NCI-H446 treated with DMSO at 0.1 percent for 48 hours (cell line): ENCODE measurements around the gene PRR29.
"Not testable (repeated sequence)": the region's sequence is repeated elsewhere in the genome, so short reads cannot be mapped to it uniquely, and the experiment has no call there.

Experiments
- DNase-seq: peaks from one replicate; lab custom pipeline; 2025; lab: John Stamatoyannopoulos, UW

The PRR29 gene

DNA sequence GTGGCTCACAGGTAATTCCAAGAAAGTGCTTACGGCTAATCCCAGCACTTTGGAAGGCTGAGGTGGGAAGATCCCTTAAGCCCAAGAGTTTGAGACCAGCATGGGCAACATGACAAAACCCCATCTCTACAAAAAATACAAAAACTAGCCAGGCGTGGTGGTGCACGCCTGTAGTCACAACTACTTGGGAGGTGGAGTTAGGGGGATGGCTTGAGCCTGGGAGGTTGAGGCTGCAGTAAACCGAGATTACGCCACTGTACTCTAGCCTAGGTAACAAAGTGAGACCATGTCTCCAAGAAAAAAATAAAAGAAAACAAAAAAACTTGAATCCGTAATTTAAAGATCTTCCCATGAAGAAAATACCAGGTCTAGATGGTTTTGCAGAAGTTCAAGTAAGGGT, 17.3 kb downstream of the PRR29 start:
- DNase-seq = no peak

DNA sequence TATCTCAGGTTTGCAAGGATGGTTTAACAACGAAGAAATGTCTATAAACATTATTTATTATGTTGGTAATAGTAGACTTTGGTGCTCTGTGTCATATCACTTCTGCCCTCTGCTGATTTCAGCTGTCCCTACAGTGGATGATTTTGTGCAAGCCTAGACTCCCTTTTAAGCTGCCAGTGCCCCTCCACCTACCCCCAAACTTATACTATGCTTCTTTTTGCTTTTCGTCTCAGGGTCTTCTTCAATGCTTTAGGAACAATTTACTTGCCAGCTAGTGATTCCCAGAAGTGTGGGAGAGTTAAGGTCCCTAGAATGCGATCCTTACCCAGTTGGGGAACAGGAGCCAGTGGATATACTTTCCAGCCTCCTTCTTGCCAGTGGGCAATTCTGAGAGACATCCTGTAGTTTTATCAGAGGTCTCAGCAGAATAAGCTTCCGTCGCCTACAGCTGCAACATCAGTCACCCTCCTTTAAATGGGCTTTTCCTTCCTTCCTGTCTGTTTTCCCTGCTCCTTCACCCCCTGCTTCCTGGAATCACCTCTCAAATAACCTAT, 18.2 kb downstream of the PRR29 start:
- no peak for DNase-seq

DNA sequence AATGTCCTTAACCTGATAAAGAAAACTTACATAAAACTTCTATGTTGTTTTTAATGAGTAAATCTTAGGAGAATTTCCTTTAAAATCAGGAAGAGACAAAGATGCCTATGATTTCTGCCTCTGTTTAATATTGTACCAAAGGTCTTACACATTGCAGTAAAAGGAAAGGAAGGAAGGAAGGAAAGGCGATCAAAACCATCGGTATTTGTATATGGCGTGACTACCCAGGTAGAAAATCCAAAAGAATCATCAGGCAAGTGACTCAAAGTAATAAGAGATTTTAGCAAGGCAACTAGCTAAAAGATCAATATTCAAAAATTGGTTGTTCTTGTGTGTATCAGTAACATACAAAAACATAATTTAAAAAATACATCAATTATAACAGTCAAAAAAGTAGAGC, 18.8 kb downstream of the PRR29 start:
- no peak for DNase-seq

DNA sequence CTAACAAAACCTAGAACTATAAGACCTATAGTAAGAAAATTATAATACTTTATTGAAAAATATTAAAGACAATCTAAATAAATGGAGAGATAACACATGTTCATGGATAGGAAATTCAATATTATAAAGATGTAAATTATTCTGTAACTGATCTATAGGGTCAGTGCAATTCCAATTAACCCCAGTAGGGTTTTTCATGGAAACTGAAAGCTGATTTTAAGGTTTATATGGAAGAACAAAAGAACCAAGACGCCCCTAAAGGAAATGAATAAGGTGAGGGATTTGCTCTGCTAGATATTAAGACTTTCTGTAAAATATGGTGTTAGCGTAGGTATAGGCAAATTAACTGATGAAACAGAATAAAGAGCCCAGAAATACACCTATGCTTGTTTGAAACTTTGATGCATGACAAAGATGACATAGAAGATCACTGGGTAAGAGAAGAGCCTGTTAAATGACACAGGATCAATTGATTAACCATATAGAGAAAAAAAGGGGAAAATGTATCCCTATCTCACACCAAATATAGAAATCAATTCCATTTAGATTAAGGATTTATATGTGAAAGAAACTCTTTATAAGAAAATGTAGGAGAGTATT, 19.3 kb downstream of the PRR29 start:
- DNase-seq = no peak

DNA sequence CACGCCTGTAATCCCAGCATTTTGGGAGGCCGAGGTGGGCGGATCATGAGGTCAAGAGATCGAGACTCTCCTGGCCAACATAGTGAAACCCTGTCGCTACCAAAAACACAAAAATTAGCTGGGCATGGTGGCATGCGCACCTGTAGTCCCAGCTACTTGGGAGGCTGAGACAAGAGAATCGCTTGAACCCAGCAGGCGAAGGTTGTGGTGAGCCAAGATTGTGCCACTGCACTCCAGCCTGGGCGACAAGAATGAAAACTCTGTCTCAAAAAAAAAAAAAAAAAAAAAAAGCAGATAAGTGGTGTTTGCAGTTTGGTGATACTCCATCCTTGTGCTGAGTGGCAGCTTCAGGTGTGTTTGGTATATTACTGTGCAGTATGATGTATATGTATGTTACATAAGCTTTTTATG, 21.4 kb downstream of the PRR29 start:
- not testable (repeated sequence) for DNase-seq

DNA sequence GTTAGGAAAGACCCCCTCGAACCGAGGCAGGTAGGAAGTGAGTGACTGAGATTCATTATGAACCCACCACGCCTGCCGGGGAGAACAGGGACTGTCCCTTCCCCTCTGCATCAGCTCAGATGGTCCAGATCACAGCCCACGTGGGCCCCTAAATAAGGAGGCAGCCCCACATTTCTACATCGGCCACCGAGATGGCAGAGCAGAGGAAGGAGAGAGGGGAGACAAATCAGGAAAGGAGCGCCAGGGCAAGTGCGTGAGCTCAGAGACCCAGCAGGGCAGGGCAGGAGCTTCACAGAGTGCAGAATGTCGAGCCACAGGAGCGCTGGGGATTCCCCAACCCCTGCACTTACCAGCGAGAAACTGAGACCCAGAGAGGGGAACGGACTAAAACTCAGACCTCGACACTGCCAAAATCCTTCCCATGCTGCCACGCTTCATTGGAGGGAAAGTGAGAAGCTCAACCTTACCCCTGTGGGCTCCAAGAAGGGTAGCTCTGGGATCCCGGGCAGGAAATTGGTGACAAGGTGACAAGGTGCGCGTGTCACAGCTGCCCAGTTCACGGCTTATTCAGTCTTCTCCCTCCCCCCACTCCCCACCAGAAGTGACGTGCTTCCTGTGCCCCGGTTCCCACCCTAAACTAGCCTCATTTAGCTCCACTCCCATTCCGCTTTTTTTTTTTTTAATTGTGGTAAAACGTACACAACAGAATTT, 22.1 kb downstream of the PRR29 start, which contains the start of gene ICAM2:
Gene ICAM2 (minus strand): TSS at position 578 of the 711 bp plus-strand sequence. CDS start 13,942 bp downstream, outside the sequence.
- DNase-seq = no peak

DNA sequence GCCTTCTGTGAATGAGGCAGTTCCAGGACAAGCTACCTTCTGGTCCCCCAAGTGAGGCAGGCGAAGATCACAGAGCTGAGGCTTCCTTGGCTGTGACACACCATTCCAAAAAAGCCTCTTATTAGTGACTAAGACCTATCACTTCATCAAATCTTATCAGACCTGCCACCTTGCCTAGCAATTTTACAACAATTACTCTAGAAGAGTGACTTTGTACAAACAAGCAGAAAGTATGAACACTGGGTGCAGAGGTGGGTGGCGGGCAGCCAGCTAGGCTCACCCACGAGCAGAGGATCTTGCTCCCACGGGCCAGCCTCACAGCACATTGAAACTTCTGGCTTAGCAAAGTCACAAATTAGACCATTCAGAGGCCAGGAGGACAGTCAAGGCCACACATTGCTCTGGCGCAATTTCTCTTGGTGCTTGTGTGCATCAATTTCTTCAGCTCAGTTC, 24.5 kb downstream of the PRR29 start:
- DNase-seq = no peak

DNA sequence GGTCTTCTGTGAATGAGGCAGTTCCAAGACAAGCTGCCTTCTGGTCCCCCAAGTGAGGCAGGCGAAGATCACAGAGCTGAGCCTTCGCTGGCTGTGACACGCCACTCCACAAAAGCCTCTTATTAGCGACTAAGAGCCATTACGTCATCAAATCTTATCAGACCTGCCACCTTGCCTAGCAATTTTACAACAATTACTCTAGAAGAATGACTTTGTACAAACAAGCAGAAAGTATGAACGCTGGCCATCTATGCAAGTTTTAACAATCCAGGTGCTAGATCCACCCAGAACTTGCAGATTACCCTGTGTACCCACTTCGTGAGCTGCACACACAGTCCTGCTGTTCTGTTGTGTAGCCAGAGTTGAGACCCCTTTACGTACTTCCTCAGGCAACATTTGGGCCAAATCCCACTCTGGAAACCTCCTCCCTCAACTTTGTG, 26.1 kb downstream of the PRR29 start:
- no peak for DNase-seq

DNA sequence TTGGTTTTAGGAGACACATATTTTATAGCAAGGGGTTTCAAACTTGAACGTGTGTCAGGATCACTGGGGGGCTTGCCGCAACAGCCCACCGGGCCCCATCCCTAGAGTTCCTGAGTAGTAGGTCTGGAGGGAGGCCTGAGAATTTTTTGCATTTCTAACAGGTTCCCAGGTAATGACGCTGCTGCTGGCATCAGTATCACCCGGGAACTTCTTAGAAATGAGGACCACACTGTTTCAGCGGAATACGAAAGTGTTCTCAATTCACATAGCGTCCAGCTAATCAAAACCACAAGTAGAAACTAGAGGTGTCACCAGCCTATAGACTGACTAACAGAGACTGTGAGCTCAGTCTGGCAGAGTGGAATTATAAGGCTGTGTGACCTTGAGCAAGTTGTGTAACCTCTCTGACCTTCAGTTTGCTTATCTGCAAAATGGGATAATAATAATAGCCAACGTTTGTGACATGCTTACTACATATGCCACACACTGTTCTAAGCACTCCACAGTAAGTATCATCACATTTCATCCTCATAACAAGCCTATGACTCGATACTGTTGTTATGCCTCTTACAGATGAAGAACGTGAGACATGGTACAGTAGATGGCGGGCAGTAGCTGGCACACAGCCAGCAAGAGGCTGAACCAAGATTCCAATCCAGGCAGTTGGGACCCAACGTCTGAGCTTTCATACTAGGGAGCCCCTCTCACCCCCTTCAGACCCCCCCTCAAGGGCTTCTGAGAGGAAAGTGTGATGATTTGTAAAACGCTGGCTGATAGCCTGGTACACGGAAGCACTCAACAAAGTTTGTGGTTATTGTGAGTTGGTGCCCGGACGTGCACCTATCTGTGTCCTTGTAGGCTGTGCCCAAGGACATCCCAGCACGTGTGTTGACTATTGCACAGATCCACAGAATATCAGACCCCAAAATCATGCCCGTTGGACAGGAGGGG, 26.9 kb downstream of the PRR29 start:
- DNase-seq = no peak

DNA sequence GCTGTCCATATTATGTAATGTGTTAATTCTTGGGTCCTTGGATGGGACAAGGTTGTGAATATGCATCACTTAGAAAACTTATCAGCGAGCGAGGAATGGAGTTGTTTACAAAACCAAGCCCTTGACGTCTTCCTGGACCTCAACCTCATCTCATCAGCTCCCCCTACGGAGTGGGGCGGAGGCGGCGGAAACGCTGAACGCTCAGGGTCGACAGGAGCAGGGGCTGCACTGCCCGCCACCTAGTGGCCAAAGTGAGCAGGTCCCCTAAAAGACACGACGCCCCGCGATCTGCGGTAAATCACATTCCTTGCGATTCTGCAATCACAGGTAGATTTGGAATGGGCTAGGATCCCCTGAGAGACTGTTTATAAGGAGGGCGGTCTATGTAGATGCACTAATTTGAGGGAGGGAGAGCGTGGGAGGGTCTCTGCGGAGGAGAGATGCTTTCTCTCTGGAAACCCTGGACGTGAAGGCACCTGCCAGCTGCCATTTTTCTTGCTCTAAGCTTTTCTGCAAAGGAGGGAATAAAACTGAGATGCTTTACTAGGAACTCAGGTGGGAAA, 27.7 kb downstream of the PRR29 start:
- no peak for DNase-seq

DNA sequence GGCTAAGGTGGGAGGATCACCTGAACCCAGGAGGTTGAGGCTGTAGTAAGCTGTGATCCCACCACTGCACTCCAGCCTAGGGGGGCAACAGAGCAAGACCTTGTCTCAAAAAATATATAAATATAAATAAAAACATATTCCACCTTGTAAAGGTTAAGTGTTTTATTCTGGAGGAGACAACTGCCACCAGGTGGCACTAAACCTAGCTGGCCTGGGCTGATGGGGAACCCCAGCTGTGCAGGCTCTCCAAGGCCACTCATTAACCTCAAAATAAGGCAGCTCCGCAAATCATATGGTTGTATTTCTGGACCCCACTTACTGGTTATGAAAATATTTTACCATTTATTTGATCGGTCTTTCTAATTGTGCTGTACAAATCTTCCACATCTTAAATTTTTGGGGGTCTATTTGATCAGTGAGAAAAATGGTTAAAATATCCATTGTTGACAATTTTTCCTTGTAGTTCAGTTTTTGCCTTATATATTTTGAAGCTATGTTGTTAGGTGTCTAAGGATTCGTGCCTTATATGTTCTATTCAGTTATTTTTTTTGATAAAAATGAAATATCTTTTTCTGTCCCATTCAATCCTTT, 30.8 kb downstream of the PRR29 start:
- no peak for DNase-seq

DNA sequence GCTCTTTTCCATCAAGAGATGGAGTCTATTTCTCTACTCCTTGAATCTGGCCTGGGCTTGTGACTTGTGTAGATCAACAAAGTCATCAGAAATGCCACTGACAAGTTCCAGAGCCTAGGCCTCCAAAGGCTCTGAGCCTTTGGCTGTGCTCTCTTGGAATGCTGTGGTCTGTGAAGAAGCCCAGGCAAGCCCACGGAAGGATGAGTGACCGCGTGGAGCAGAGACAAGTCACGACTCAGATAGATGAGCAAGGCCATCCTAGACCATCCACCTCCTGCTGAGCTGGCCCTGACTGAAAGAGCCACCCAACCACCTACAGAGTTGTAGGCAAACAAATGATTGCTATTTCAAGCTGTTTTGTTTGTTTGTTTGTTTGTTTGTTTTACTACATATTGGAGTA, 33.9 kb downstream of the PRR29 start:
- DNase-seq = no peak

DNA sequence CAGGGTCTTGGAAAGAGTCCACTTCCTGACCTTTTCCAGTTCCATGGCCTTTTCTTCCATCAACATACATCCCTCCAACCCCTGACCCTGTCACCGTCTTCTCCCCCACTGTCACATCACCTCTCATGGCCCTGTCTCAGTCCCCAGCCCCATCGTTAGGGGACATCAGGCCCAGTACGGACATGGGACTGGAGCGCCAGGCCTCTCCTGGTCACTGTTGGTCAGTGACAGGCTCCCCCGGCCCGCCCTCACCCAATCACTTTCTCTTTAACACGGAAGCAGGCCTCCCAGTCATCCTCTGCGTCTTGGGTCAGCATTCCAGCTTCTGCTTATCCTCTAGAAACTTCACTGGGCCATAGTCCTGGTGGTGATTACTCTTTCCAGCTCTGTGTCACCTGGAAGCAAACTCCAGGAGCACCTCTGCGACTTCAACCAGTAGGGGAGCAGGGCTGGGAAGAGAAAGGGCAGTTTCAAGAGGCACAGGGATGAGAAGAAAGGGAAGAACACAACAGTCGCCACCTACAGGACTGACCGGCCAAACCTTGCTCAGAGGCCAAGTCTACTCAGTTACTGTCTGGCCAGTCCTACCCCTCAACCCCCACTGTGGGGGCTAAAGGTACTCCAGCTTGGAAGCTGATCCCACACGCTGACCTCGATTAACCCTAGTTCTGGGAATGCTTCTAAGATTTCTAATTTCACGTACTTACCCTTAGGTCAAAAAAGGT, 38.2 kb downstream of the PRR29 start:
- DNase-seq = no peak

DNA sequence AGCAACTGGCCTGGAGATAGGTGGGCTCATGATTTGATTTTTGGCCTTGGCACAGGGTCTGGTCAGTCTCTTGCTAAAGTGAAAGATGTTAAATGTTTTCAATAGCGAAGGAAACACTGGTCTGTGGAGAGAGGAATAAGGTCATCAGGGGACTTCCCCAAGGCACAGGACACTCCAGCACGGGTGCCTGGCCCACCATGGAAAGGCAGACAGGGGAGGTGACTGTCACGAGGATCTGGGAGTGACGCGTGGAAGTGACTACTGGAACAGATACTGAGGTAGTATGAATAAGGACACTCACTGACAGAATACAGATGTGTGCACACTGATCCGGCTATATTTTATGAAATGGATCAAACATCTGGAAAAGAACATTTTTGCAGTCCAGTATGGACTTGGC, 39.0 kb downstream of the PRR29 start:
- no peak for DNase-seq

DNA sequence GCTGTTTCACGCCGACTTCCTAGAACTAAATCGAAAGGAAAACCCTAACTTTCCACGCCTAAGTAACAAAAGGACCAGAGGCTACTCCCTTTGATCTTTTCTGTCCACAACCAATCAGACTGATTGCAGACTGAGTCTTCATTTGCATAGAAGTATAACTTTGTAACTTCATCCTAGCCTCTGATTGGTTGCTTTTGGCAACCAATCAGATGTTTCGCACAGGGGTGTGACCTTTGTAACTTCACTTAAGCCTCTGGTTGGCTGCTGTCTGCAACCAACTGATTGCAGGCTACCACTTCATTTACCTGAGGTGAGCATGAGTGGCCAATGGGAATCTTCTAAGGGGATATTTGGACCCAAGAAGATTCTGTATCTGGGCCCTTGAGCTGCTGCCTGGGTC, 39.7 kb downstream of the PRR29 start:
- no peak for DNase-seq

DNA sequence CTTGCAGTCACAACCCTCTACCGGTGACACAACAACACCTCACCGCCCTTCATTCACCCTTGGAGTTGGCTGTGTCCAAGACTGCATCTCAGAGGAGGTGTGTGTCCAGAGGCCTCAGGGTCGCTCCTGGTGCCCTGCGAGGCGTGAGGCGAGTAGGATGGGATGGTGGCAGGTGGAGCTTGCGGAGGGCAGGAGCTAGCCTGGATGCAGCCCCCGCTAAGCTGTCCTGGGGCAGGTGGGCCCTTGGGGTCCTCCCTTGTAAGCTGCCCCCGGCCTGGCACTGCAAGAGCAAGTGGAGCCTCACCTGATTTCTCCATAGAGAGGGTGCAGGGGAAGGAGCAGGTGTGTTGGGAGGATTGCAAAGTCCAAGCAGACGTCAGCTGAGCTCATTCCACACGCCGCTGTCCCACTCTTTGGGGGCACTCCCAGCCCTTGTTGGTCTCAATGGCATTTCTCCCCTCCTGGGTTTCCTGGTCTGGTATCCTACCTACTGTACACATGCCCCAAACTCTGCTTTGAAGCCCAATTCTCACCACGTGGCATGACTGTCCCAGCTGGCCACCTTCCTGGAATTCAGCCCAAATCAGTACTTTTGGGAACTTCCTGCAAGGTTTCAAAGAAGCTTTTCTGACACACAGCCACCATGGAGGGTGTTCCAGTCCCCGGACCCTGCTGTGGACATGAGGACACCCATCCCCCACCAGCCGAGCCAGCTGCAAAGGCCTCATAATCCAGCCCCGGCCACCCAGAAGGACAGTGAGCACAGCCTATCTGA, 40.4 kb downstream of the PRR29 start:
- DNase-seq = no peak

DNA sequence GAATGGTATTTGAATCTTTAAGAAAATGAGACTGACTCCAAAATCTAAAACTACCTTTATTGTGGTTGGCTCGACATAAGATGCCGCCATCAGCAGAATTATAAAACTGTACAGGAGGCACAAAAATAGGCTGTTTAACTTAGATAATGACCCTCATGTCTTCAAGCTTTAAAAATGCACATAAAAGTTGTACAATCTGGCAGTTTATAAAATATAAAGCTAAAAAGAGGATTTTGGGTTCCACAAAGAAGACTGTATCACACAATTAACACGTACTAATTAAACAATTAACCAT, 40.9 kb downstream of the PRR29 start:
- no peak for DNase-seq

DNA sequence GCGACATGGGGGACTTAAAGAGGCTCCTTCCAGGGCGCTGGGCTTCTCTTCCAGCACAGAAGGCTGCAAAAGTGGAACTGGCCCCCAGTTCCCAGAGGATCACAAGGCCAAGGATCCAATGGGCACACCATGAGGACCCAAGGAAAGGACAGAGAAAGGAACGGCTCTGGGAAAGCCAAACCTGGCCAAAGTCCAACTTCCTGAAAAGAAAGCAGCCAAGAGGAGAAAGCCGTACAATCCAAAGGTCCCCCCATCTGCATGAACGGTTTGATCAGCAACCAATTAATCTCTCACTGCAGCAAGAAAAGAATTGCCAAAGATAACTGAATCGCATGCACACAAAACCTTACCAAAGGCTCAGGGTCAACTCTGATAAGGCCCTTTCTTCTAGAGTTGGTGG, 42.1 kb downstream of the PRR29 start:
- no peak for DNase-seq

DNA sequence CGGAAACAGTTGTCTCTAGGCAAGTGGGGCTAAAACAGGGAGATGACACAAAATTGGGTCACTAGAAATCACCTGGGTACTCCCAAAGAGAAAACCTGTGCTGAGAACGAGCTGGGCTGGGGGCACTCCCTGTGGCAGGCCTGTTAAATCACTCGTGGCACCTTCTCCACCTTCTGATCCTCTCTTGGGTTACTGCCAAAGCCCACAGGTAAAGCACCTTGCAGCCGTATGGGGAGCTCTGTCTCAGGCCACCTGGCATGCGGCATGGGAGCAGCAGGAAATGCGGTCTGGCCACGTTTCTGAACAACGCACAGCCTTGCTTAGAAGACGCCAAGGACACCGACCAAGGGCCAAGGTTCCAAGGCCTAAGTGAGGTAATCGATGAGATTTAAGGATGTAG, 43.8 kb downstream of the PRR29 start:
- no peak for DNase-seq
